Ramos (cell line): ENCODE results near the gene IGFBPL1.

Experiments
- in situ Hi-C: fragments of 300-500 bp; cut with MboI; formaldehyde crosslinking; loops from one replicate; pipeline ENCODE4 v1.14.3; 2022; ENCODE audit warnings: low sequenced_read_pairs; ENCODE audit not compliant: unreplicated experiment

The IGFBPL1 gene

GRCh38 chr9:38432922-38433510, 8.8 kb upstream of the IGFBPL1 start:
- in situ Hi-C loops, result no loop called here

GRCh38 chr9:38431116-38431515, 6.9 kb upstream of the IGFBPL1 start:
- in situ Hi-C loops, result no loop called here

DNA sequence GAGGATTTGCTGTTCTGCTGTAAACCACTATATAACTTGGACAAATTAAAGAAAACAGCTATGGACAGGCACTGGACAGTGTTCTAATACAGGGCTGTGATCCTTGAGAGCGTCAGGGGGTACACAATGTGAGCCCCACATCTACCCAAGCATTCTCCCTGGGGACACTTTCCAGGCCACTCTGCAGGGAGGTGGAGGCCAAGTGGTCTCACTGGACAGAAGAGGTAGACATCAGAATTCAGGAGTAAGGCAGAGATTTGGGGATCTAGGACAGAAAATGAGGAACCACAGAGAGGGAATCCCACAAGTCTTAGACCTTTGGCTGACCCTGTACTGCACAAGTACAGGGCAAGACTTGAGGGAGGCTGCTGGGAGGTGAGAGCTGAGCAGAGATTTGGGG, 3.8 kb upstream of the IGFBPL1 start:
- in situ Hi-C loops, result no loop called here

- in situ Hi-C loops, result no loop called here
Observed at GRCh38 chr9:38424918-38425317, 664 bp upstream of the IGFBPL1 start.

- in situ Hi-C loops, result no loop called here
Observed at GRCh38 chr9:38423273-38423972, 831 bp downstream of the IGFBPL1 start.

DNA sequence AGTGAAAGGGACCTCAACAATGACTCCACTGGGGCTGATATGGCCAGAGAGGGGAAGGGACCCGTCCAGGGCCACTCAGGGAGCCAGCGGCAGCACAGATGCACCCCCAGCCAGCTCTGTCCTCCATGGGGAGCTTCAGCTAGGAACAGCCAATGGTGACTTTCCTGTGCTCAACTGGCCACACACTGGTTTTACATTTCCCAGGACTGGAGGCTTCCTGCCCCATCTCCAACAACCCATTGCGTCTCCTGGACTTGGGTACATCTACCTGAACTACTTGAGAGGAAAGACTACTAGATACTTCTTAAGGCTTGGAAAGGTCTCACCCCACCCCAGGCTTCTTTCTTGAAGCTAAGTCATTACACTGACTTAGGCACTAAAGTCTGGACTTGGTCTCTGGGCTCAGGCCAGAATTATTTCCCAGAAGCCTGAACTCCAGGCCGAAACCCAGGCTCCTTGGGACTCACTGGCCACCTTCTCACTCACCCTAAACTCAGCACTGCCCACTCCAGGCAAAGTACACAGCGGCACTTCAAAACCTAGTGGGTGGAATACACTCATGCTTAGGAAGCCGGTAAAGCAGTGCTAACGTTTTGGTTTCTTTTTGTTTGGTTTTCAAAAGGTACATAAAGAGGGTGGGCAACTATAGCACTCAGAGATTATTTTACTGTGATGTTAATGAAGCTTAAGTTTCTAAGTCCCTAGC, 1.5 kb downstream of the IGFBPL1 start:
- in situ Hi-C loops, result no loop called here

GRCh38 chr9:38421498-38422211, 2.6 kb downstream of the IGFBPL1 start:
- in situ Hi-C loops, result no loop called here

- in situ Hi-C loops, result no loop called here
Observed at GRCh38 chr9:38419181-38419580, 5.1 kb downstream of the IGFBPL1 start.

- in situ Hi-C loops, result no loop called here
Observed at GRCh38 chr9:38418366-38418765, 5.9 kb downstream of the IGFBPL1 start.

- in situ Hi-C loops, result no loop called here
Observed at GRCh38 chr9:38417003-38417945, 7.0 kb downstream of the IGFBPL1 start.

GRCh38 chr9:38416461-38416860, 7.8 kb downstream of the IGFBPL1 start:
- in situ Hi-C loops, result no loop called here

DNA sequence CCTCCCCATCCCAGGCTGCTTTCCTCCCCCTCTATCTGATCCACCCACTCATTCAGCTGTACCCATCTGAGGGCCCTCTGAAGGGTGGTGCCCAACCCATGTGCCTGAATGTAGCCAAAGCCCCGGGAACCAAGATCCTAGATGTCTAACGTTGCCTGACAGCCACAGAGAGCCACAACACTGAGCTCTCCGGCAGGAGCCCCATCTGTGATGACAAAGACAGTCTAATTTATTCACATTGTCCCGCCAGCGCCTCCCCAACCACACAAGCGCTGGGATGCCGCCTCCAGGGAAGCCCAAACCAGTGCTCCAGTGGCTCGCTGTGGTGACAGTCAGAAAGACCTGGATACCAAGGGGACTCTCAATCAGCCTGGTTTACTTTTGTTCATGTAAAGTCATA, 8.4 kb downstream of the IGFBPL1 start:
- in situ Hi-C loops, result no loop called here

DNA sequence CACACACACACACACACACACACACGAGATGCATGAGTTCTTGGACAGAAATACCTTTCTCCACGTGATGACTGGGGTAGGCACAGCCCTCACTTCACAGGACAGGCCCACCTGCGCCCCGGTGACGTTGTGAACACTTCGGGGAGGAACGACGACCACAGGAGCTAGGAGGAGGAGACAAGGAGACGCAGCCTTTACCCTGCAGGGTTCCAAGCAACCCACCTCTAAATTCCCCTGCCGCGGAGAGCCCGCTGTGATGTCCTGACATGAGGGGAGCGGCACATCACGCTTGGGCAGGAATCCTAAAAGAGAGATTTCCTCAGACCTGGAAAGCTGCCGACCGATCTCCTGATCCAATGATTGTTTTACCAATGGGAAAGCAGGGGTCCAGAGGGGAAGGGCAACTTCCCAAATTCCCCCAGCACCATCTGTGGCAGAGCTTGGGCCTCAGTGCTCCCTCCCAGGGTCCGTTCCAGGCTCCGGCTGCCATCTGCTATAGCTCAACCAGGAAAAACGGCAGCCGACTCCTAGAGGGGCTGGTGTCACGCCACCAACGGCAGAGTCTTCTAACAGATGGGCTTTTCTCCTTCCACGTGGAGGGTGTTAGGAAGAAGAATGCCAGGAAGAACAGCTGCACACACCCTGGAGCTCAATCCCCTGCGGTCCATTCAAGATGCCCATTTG, 10.1 kb downstream of the IGFBPL1 start:
- in situ Hi-C loops, result no loop called here

GRCh38 chr9:38413283-38413682, 11.0 kb downstream of the IGFBPL1 start:
- in situ Hi-C loops, result no loop called here

- in situ Hi-C loops, result no loop called here
Observed at GRCh38 chr9:38412751-38413150, 11.5 kb downstream of the IGFBPL1 start.

GRCh38 chr9:38408719-38409118, 15.5 kb downstream of the IGFBPL1 start:
- in situ Hi-C loops, result no loop called here

GRCh38 chr9:38406476-38407186, 17.6 kb downstream of the IGFBPL1 start:
- in situ Hi-C loops, result no loop called here

DNA sequence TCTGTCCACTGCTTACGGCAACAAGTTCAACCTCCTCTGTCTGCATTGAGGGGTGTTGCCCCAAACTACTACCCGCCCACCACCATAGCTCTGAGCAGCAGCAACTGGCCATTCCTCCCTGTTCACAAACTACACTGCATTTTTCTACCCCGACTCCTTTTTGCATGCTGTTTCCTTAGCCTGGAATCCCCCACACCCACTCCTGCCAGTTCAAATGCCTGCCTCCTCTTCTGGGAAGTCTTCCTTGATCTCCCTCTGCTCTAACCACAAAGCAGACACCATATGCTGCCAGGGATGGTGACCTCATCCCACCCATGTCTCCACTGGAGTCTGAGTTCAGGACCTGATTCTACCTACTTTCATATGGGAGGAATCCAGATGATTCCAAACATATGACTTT, 18.5 kb downstream of the IGFBPL1 start:
- in situ Hi-C loops, result no loop called here

- in situ Hi-C loops, result no loop called here
Observed at GRCh38 chr9:38404314-38404713, 19.9 kb downstream of the IGFBPL1 start.
